GM23338 (cell line): ENCODE measurements around the gene TMEM185B. TPM values are rescaled to one million over a fixed set of nuclear protein-coding genes. Genes with fewer than 3 reads are reported as not detected.

Source experiments
- ATAC-seq: fragments of 200-7000 bp; cut with Tn5 transposase; 3 replicates; pipeline ENCODE4 v1.9.1; 2020
- DNase-seq: peaks from one replicate; pipeline ENCODE4 v3.0.0-alpha.2; 2015; ENCODE audit warnings: low spot score
- H2AFZ ChIP-seq: fragments of 200-600 bp; sonication (generic); 2 replicates; pipeline ENCODE4 v1.8.0; 2016; ENCODE audit warnings: antibody characterized with exemption, mild to moderate bottlenecking, moderate library complexity
- H3F3A ChIP-seq: fragments of 200-600 bp; sonication (generic); replicated peaks from 2 replicates; pipeline ENCODE4 v1.8.0; 2017; ENCODE audit warnings: antibody characterized with exemption, mixed run types, low read depth
- H3K27ac ChIP-seq: fragments of 200-600 bp; sonication (generic); 2 replicates; pipeline ENCODE4 v1.6.1; 2016; ENCODE audit warnings: low read depth
- H3K27me3 ChIP-seq: fragments of 200-600 bp; sonication (generic); 2 replicates; pipeline ENCODE4 v1.8.0; 2016; ENCODE audit warnings: mild to moderate bottlenecking, mixed run types, moderate library complexity; ENCODE audit not compliant: insufficient read depth
- H3K36me3 ChIP-seq: fragments of 200-600 bp; sonication (generic); 2 replicates; pipeline ENCODE4 v1.8.0; 2016; ENCODE audit warnings: mild to moderate bottlenecking; ENCODE audit not compliant: insufficient read depth
- H3K4me1 ChIP-seq: fragments of 200-600 bp; sonication (generic); 2 replicates; pipeline ENCODE4 v1.8.0; 2016; ENCODE audit warnings: mild to moderate bottlenecking, moderate library complexity; ENCODE audit not compliant: insufficient read depth
- H3K4me2 ChIP-seq: fragments of 200-600 bp; sonication (generic); 2 replicates; pipeline ENCODE4 v1.7.1; 2017; ENCODE audit warnings: mixed run types
- H3K4me3 ChIP-seq: fragments of 200-600 bp; sonication (generic); 2 replicates; pipeline ENCODE4 v1.6.1; 2016; ENCODE audit warnings: mixed run types
- H3K79me2 ChIP-seq: fragments of 200-600 bp; sonication (generic); replicated peaks from 2 replicates; pipeline ENCODE4 v1.8.0; 2017; ENCODE audit warnings: mild to moderate bottlenecking; ENCODE audit not compliant: insufficient read depth
- H3K9me2 ChIP-seq: fragments of 200-600 bp; sonication (generic); 2 replicates; pipeline ENCODE4 v1.8.0; 2017; ENCODE audit not compliant: insufficient read depth
- H4K20me1 ChIP-seq: fragments of 200-600 bp; sonication (generic); replicated peaks from 2 replicates; pipeline ENCODE4 v1.8.0; 2017; ENCODE audit warnings: mild to moderate bottlenecking; ENCODE audit not compliant: insufficient read depth
- H3K27ac Mint-ChIP-seq: 2 replicates; pipeline ENCODE4 v1.8.0; 2020; ENCODE audit warnings: inconsistent platforms, mild to moderate bottlenecking, moderate library complexity, mixed read lengths
- H3K27me3 Mint-ChIP-seq: 3 replicates; pipeline ENCODE4 v1.8.0; 2022; ENCODE audit warnings: low read depth, mild to moderate bottlenecking, moderate library complexity, mixed read lengths, inconsistent platforms; ENCODE audit not compliant: insufficient read depth, poor library complexity
- H3K36me3 Mint-ChIP-seq: 3 replicates; pipeline ENCODE4 v1.8.0; 2021; ENCODE audit warnings: low read depth, mild to moderate bottlenecking, inconsistent platforms, moderate library complexity, mixed read lengths
- H3K4me1 Mint-ChIP-seq: 3 replicates; pipeline ENCODE4 v1.8.0; 2020; ENCODE audit warnings: mild to moderate bottlenecking, inconsistent platforms, mixed read lengths
- H3K4me3 Mint-ChIP-seq: 3 replicates; pipeline ENCODE4 v1.8.0; 2021; ENCODE audit warnings: moderate library complexity, mild to moderate bottlenecking, inconsistent platforms, mixed read lengths
- H3K9me3 Mint-ChIP-seq: 3 replicates; pipeline ENCODE4 v1.8.0; 2020; ENCODE audit warnings: moderate library complexity, mild to moderate bottlenecking, inconsistent platforms, mixed read lengths
- CREB1 ChIP-seq: fragments of 250-450 bp; sonication (Bioruptor Pico); IDR thresholded peaks from 2 replicates; pipeline ENCODE4 v1.5.0; 2020; ENCODE audit warnings: low read depth, mild to moderate bottlenecking, moderate library complexity
- ETS1 ChIP-seq: IDR thresholded peaks from 2 replicates; pipeline ENCODE4 v1.6.1; 2016; ENCODE audit warnings: antibody characterized with exemption
- EZH2 ChIP-seq: fragments of 200-600 bp; sonication (generic); IDR thresholded peaks from one replicate; pipeline ENCODE4 v1.8.0; 2017; ENCODE audit warnings: antibody characterized with exemption, mild to moderate bottlenecking, low read depth; ENCODE audit not compliant: unreplicated experiment
- EZH2phosphoT487 ChIP-seq: fragments of 200-600 bp; sonication (generic); IDR thresholded peaks from one replicate; pipeline ENCODE4 v1.8.1; 2018; ENCODE audit warnings: antibody characterized with exemption; ENCODE audit not compliant: unreplicated experiment
- JUNB ChIP-seq: IDR thresholded peaks from one replicate; pipeline ENCODE4 v1.6.1; 2016; ENCODE audit warnings: antibody characterized with exemption; ENCODE audit not compliant: unreplicated experiment
- NANOG ChIP-seq: IDR thresholded peaks from 2 replicates; pipeline ENCODE4 v1.6.1; 2016; ENCODE audit warnings: antibody characterized with exemption, borderline replicate concordance
- POLR2AphosphoS5 ChIP-seq: IDR thresholded peaks from 2 replicates; pipeline ENCODE4 v1.6.1; 2016; ENCODE audit warnings: antibody characterized with exemption, low read depth
- REST ChIP-seq: IDR thresholded peaks from one replicate; pipeline ENCODE4 v1.6.1; 2018; ENCODE audit warnings: antibody characterized with exemption; ENCODE audit not compliant: unreplicated experiment
- STAT1 ChIP-seq: IDR thresholded peaks from one replicate; pipeline ENCODE4 v1.6.1; 2016; ENCODE audit warnings: antibody characterized with exemption; ENCODE audit not compliant: unreplicated experiment
- ZNF114 ChIP-seq: fragments of 250-450 bp; sonication (Bioruptor Pico); IDR thresholded peaks from 2 replicates; pipeline ENCODE4 v1.5.0; 2020; ENCODE audit warnings: mild to moderate bottlenecking, moderate library complexity
- ZNF331 ChIP-seq: fragments of 250-450 bp; sonication (Bioruptor Pico); IDR thresholded peaks from 2 replicates; pipeline ENCODE4 v1.5.0; 2020; ENCODE audit warnings: low read depth, mild to moderate bottlenecking, moderate library complexity
- polyA plus RNA-seq: library from polyadenylated mRNA; unstranded; fragments of >200 nt; fragmentation: Nextera tagmentation; extraction: Ambion mirVana; gene quantifications from 2 replicates; pipeline ENCODE4 v1.2.1, GENCODE V29; 2016
- total RNA-seq: library from RNA; depleted of rRNA; stranded (reverse); fragments of >200 nt; shearing (Covaris generic); gene quantifications from 2 replicates; pipeline ENCODE4 v1.2.3, GENCODE V29; 2014
- TF ChIP-seq, protein P1 (sequence below): fragments of 250-450 bp; sonication (Bioruptor Pico); IDR thresholded peaks from 2 replicates; pipeline ENCODE4 v1.5.0; 2020; ENCODE audit warnings: mild to moderate bottlenecking, moderate library complexity
- TF ChIP-seq, protein P2 (sequence below), 2 experiments: fragments of 200-600 bp in 1 of 2; sonication (generic) in 1 of 2; conservative IDR thresholded peaks; 2 replicates each; pipeline versions ENCODE4 v1.5.1 to v1.6.1; 2016 to 2017; ENCODE audit warnings: antibody characterized with exemption in 2 of 2, low read depth in 2 of 2, mild to moderate bottlenecking in 2 of 2, moderate library complexity in 1 of 2

The TMEM185B gene
- total and polyA plus RNA-seq, 2 experiments from 2014 or later = 3.9 to 24.4 TPM

DNA sequence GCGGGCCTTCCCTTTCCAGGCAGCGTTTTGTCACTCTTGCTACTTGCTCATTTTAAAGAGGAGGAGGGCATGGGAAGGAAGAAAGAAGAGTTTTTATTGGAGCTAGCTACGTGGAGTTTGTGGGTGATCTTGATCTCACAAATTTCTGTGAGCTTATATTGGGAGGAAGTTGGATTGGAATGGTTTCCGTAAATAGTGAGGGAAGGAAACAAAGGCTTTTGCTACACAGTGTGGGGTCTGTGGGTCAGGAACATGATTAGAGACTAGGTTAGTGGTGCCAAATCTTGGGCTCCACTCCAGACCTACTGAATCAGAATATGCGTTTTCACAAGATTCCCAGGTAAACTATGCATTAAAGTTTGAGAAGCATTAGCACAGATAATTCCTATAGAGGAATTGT, 37.5 kb upstream of the TMEM185B start:
- Histone ChIP-seq H4K20me1 (no peaks in the 10 kb centered on the region), H3K9me2 (peaks cover 6% of the 10 kb centered on the region; the same call in 1 of the 2 replicates), H2AFZ (no peak overlapping the region), H3K4me3 (no peak overlapping the region), H3K36me3 (no peaks in the 10 kb centered on the region), H3F3A (no peaks in the 10 kb centered on the region), H3K4me1 (no peaks in the 10 kb centered on the region), H3K79me2 (0 out of 2 replicates have a peak, but pooled peaks cover 3% of the 10 kb centered on the region), H3K4me2 (no peak overlapping the region), H3K27ac (no peak overlapping the region), H3K27me3 (no peaks in the 10 kb centered on the region)
- no peak for DNase-seq
- no peak overlapping the region for H3K4me3 Mint-ChIP-seq
- H3K36me3 Mint-ChIP-seq = peaks cover 11% of the 10 kb centered on the region
- H3K27me3 Mint-ChIP-seq = peaks cover 8% of the 10 kb centered on the region
- H3K4me1 Mint-ChIP-seq = peaks cover 6% of the 10 kb centered on the region; the same call in 2 of the 3 replicates
- no peak overlapping the region for H3K27ac Mint-ChIP-seq
- H3K9me3 Mint-ChIP-seq = peaks cover 7% of the 10 kb centered on the region; the same call in 2 of the 3 replicates
- no peak for ATAC-seq
- TF ChIP-seq NANOG = no peak
- TF ChIP-seq EZH2 = no peak
- no peak for TF ChIP-seq ETS1
- TF ChIP-seq, protein P1, sequence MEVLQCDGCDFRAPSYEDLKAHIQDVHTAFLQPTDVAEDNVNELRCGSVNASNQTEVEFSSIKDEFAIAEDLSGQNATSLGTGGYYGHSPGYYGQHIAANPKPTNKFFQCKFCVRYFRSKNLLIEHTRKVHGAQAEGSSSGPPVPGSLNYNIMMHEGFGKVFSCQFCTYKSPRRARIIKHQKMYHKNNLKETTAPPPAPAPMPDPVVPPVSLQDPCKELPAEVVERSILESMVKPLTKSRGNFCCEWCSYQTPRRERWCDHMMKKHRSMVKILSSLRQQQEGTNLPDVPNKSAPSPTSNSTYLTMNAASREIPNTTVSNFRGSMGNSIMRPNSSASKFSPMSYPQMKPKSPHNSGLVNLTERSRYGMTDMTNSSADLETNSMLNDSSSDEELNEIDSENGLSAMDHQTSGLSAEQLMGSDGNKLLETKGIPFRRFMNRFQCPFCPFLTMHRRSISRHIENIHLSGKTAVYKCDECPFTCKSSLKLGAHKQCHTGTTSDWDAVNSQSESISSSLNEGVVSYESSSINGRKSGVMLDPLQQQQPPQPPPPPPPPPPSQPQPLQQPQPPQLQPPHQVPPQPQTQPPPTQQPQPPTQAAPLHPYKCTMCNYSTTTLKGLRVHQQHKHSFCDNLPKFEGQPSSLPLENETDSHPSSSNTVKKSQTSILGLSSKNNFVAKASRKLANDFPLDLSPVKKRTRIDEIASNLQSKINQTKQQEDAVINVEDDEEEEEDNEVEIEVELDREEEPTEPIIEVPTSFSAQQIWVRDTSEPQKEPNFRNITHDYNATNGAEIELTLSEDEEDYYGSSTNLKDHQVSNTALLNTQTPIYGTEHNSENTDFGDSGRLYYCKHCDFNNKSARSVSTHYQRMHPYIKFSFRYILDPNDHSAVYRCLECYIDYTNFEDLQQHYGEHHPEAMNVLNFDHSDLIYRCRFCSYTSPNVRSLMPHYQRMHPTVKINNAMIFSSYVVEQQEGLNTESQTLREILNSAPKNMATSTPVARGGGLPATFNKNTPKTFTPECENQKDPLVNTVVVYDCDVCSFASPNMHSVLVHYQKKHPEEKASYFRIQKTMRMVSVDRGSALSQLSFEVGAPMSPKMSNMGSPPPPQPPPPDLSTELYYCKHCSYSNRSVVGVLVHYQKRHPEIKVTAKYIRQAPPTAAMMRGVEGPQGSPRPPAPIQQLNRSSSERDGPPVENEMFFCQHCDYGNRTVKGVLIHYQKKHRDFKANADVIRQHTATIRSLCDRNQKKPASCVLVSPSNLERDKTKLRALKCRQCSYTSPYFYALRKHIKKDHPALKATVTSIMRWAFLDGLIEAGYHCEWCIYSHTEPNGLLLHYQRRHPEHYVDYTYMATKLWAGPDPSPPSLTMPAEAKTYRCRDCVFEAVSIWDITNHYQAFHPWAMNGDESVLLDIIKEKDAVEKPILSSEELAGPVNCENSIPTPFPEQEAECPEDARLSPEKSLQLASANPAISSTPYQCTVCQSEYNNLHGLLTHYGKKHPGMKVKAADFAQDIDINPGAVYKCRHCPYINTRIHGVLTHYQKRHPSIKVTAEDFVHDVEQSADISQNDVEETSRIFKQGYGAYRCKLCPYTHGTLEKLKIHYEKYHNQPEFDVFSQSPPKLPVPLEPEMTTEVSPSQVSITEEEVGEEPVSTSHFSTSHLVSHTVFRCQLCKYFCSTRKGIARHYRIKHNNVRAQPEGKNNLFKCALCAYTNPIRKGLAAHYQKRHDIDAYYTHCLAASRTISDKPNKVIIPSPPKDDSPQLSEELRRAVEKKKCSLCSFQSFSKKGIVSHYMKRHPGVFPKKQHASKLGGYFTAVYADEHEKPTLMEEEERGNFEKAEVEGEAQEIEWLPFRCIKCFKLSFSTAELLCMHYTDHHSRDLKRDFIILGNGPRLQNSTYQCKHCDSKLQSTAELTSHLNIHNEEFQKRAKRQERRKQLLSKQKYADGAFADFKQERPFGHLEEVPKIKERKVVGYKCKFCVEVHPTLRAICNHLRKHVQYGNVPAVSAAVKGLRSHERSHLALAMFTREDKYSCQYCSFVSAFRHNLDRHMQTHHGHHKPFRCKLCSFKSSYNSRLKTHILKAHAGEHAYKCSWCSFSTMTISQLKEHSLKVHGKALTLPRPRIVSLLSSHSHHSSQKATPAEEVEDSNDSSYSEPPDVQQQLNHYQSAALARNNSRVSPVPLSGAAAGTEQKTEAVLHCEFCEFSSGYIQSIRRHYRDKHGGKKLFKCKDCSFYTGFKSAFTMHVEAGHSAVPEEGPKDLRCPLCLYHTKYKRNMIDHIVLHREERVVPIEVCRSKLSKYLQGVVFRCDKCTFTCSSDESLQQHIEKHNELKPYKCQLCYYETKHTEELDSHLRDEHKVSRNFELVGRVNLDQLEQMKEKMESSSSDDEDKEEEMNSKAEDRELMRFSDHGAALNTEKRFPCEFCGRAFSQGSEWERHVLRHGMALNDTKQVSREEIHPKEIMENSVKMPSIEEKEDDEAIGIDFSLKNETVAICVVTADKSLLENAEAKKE (CRISPR knock-in tag) = no peak
- no peak for TF ChIP-seq CREB1 (CRISPR knock-in tag)
- TF ChIP-seq POLR2AphosphoS5 = no peak
- TF ChIP-seq EZH2phosphoT487 = no peak
- TF ChIP-seq ZNF331 (CRISPR knock-in tag) = no peak
- no peak for TF ChIP-seq STAT1
- TF ChIP-seq, protein P2, sequence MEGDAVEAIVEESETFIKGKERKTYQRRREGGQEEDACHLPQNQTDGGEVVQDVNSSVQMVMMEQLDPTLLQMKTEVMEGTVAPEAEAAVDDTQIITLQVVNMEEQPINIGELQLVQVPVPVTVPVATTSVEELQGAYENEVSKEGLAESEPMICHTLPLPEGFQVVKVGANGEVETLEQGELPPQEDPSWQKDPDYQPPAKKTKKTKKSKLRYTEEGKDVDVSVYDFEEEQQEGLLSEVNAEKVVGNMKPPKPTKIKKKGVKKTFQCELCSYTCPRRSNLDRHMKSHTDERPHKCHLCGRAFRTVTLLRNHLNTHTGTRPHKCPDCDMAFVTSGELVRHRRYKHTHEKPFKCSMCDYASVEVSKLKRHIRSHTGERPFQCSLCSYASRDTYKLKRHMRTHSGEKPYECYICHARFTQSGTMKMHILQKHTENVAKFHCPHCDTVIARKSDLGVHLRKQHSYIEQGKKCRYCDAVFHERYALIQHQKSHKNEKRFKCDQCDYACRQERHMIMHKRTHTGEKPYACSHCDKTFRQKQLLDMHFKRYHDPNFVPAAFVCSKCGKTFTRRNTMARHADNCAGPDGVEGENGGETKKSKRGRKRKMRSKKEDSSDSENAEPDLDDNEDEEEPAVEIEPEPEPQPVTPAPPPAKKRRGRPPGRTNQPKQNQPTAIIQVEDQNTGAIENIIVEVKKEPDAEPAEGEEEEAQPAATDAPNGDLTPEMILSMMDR (conservative IDR thresholded peaks at IDR 0.05; ENCODE audit: low read depth in 2 of 2) = no peak
- no peak for TF ChIP-seq REST
- no peak for TF ChIP-seq JUNB
- no peak for TF ChIP-seq ZNF114 (CRISPR knock-in tag)
